ENCODE data around the gene MTA1.

The MTA1 gene

GRCh38 chr14:105492031-105492970 lies 72.7 kb downstream of the MTA1 start:
- DNase-seq (ENCODE audit: insufficient read length, low spot score) (no peak), FAIRE-seq (no peak)
- no peak for TF ChIP-seq POLR2A (IDR thresholded peaks at IDR 0.05; ENCODE audit: low read depth, low read length)

- no peak for FAIRE-seq
- TF ChIP-seq POLR2A (IDR thresholded peaks at IDR 0.05; ENCODE audit: low read depth, low read length) = no peak
- no peak for DNase-seq (ENCODE audit: insufficient read length, low spot score)
Measured at GRCh38 chr14:105492971-105493871, 73.6 kb downstream of the MTA1 start.

GRCh38 chr14:105493921-105494605 lies 74.4 kb downstream of the MTA1 start:
- no peak for TF ChIP-seq POLR2A (IDR thresholded peaks at IDR 0.05; ENCODE audit: low read depth, low read length)
- DNase-seq (ENCODE audit: insufficient read length, low spot score) (no peak), FAIRE-seq (no peak)

- no peak for TF ChIP-seq POLR2A (IDR thresholded peaks at IDR 0.05; ENCODE audit: low read depth, low read length)
- no peak for DNase-seq (ENCODE audit: insufficient read length, low spot score)
- no peak for FAIRE-seq
Measured at GRCh38 chr14:105494606-105494929, 74.9 kb downstream of the MTA1 start.

- no peak for FAIRE-seq
- no peak for DNase-seq (ENCODE audit: insufficient read length, low spot score)
- no peak for TF ChIP-seq POLR2A (IDR thresholded peaks at IDR 0.05; ENCODE audit: low read depth, low read length)
Measured at GRCh38 chr14:105495101-105495989, 75.7 kb downstream of the MTA1 start.

- DNase-seq (ENCODE audit: insufficient read length, low spot score) (no peak), FAIRE-seq (no peak)
- no peak for TF ChIP-seq POLR2A (IDR thresholded peaks at IDR 0.05; ENCODE audit: low read depth, low read length)
Measured at GRCh38 chr14:105495990-105496830, 76.6 kb downstream of the MTA1 start.

GRCh38 chr14:105496831-105497591 lies 77.4 kb downstream of the MTA1 start:
- FAIRE-seq (no peak), DNase-seq (ENCODE audit: insufficient read length, low spot score) (no peak)
- no peak for TF ChIP-seq POLR2A (IDR thresholded peaks at IDR 0.05; ENCODE audit: low read depth, low read length)

- no peak for DNase-seq (ENCODE audit: insufficient read length, low spot score)
Measured at GRCh38 chr14:105497671-105498429, 78.2 kb downstream of the MTA1 start.

GRCh38 chr14:105498430-105499255 lies 79.0 kb downstream of the MTA1 start:
- DNase-seq (ENCODE audit: insufficient read length, low spot score) (no peak), FAIRE-seq (no peak)
- no peak for TF ChIP-seq POLR2A (IDR thresholded peaks at IDR 0.05; ENCODE audit: low read depth, low read length)

More at GRCh38 chr14:105497671-105498429, 78.2 kb downstream of the MTA1 start:
- no peak for TF ChIP-seq POLR2A (IDR thresholded peaks at IDR 0.05; ENCODE audit: low read depth, low read length)
- FAIRE-seq = no peak
